D721Med (cell line): Measurements from ENCODE around the gene TGM3.

ENCODE experiments used
- DNase-seq: peaks from one replicate; pipeline ENCODE4 v3.0.0; 2011; ENCODE audit warnings: low spot score; ENCODE audit not compliant: insufficient read length
- FAIRE-seq: peaks from 2 replicates; lab custom pipeline; 2011; peaks lifted over from hg19 to GRCh38; lab: Jason Lieb, UNC
- TF ChIP-seq, protein P1 (sequence below): IDR thresholded peaks from 2 replicates; pipeline ENCODE4 v1.5.1; 2012; ENCODE audit warnings: mild to moderate bottlenecking, control low read depth; ENCODE audit not compliant: insufficient read depth; ENCODE audit errors: missing control alignments

The TGM3 gene

GRCh38 chr20:2283706-2284423 is 11.9 kb upstream of the TGM3 start:
- TF ChIP-seq, protein P1, sequence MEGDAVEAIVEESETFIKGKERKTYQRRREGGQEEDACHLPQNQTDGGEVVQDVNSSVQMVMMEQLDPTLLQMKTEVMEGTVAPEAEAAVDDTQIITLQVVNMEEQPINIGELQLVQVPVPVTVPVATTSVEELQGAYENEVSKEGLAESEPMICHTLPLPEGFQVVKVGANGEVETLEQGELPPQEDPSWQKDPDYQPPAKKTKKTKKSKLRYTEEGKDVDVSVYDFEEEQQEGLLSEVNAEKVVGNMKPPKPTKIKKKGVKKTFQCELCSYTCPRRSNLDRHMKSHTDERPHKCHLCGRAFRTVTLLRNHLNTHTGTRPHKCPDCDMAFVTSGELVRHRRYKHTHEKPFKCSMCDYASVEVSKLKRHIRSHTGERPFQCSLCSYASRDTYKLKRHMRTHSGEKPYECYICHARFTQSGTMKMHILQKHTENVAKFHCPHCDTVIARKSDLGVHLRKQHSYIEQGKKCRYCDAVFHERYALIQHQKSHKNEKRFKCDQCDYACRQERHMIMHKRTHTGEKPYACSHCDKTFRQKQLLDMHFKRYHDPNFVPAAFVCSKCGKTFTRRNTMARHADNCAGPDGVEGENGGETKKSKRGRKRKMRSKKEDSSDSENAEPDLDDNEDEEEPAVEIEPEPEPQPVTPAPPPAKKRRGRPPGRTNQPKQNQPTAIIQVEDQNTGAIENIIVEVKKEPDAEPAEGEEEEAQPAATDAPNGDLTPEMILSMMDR: no peak
- FAIRE-seq: no peak
- no peak for DNase-seq

DNA sequence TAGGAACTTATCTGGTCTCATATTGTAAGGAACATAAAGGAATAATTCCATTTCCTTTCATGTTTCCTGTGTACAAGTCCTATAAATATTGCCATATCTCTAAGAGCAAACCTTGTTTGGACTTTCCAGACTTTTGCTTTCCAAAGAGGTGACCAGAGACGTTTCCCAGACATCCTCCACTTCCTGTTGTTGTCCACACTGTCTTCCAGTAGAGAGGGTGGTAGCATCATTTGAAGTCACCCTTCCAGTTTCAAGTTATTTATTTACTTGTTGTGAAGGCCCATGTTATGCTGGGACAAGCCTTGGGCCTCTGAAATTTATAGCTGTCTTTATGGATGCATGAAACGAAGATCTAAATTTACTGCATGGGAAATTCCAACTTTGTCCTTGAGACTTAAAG is 10.6 kb upstream of the TGM3 start:
- no peak for FAIRE-seq
- TF ChIP-seq, protein P1: no peak
- DNase-seq: no peak

DNA sequence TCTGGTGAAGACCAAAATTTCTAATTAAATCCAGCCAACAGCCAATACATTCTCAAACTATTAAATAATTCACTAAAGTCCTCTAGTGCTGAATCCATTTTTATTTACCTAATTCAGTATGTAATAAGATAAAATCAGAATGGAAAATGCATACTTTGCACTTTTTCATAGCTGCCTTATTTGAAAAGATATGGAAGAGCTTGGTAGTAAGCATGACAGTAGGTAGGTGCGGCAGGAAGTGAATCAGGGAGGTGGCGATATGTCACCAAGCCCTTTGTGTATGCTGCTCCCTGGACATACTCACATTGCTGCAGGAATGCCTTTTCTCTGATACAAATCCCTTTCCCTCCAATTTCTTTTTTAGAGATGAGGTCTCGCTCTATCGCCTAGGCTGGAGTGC is 10.2 kb upstream of the TGM3 start:
- TF ChIP-seq, protein P1: no peak
- DNase-seq (no peak), FAIRE-seq (no peak)

- FAIRE-seq: no peak
- TF ChIP-seq, protein P1: no peak
- DNase-seq: no peak
Measured at GRCh38 chr20:2287504-2287903, 8.3 kb upstream of the TGM3 start.

GRCh38 chr20:2289475-2289874 is 6.3 kb upstream of the TGM3 start:
- no peak for FAIRE-seq
- TF ChIP-seq, protein P1: no peak
- DNase-seq: no peak

- DNase-seq: no peak
- TF ChIP-seq, protein P1: no peak
- no peak for FAIRE-seq
Measured at GRCh38 chr20:2290486-2290885, 5.3 kb upstream of the TGM3 start.

DNA sequence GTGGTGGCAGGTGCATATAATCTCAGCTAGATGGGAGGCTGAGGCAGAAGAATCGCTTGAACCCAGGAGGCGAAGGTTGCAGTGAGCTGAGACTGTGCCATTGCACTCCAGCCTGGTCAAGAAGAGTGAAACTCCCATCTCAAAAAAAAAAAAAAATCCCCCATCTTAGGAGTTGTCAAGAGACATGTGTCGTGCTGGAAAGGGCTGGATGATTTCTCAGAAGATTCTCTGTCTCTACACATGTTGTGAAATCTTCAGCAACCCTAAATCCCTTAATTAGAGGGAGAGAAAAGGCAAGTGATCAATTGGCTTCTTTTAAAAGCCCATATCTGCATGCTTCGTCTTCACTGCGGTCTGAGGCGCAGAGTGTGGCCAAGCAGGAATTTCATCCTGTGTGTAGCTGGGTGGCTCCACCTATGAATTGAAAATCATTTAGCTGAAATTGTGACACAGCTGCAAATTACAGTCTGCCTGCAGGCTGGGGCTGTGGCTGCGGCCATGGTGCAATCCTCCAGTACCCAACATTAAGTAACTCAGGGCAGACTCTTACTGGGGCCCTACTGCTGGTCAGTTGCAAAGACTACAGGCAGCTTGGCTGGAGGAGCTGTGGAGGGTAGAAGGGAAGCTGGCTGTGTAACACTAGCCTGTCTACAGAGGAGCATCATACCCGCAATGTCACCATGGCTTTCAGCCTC is 3.2 kb upstream of the TGM3 start:
- TF ChIP-seq, protein P1: no peak
- DNase-seq (no peak), FAIRE-seq (no peak)
